K562 (cell line): ENCODE measurements around the gene PSMD8. TPM values are rescaled to one million over a fixed set of nuclear protein-coding genes. Genes with fewer than 3 reads are reported as not detected.

Experiments
- BACH1 ChIP-seq: fragments of 200-800 bp; sonication (Bioruptor generic); IDR thresholded peaks from 2 replicates; pipeline ENCODE4 v1.6.1; 2016; ENCODE audit warnings: missing genetic modification characterization, missing compliant biosample characterization
- CTBP1 ChIP-seq: fragments of 450-650 bp; IDR thresholded peaks from 2 replicates; pipeline ENCODE4 v1.6.1; 2016; ENCODE audit warnings: borderline replicate concordance
- CXXC5 ChIP-seq: fragments of 250-450 bp; sonication (Bioruptor Pico); IDR thresholded peaks from 2 replicates; pipeline ENCODE4 v1.8.0; 2022; ENCODE audit warnings: inconsistent platforms, mild to moderate bottlenecking, moderate library complexity
- E2F5 ChIP-seq: sonication (generic); formaldehyde crosslinking; IDR thresholded peaks from 2 replicates; pipeline ENCODE4 v1.8.0; 2022; ENCODE audit warnings: mild to moderate bottlenecking, missing genetic modification reagents
- EP400 ChIP-seq: fragments of 450-650 bp; IDR thresholded peaks from 2 replicates; pipeline ENCODE4 v1.6.1; 2017; ENCODE audit warnings: antibody characterized with exemption, mild to moderate bottlenecking, moderate library complexity
- GTF3C2 ChIP-seq: IDR thresholded peaks from 3 replicates; pipeline ENCODE4 v1.6.1; 2011; ENCODE audit warnings: borderline replicate concordance, mild to moderate bottlenecking, moderate library complexity; ENCODE audit not compliant: insufficient read length; ENCODE audit errors: extremely low read depth
- HIVEP1 ChIP-seq: fragments of 250-450 bp; sonication (Bioruptor Pico); IDR thresholded peaks from 2 replicates; pipeline ENCODE4 v1.4.0; 2020; ENCODE audit warnings: mild to moderate bottlenecking
- HNRNPH1 ChIP-seq: fragments of 200-400 bp; formaldehyde crosslinking; optimal IDR thresholded peaks from 2 replicates; pipeline ENCODE3; 2017; ENCODE audit warnings: low read depth, mild to moderate bottlenecking, low read length, moderate library complexity
- JUND ChIP-seq, 2 experiments: IDR thresholded peaks; 2 replicates in 1 of 2; 3 replicates in 1 of 2; pipeline ENCODE4 v1.6.1; 2011; ENCODE audit warnings: borderline replicate concordance in 2 of 2, low read depth in 2 of 2, low read length in 2 of 2, improper control_type of control experiment in 1 of 2, missing biosample characterization in 1 of 2, missing genetic modification characterization in 1 of 2, missing genetic modification reagents in 1 of 2
- MAZ ChIP-seq, 2 experiments: fragments of 450-650 bp in 1 of 2; sonication (generic) in 1 of 2; formaldehyde crosslinking; IDR thresholded peaks in 1 of 2; conservative IDR thresholded peaks in 1 of 2; 2 replicates each; pipeline versions ENCODE4 v1.4.0 to v1.5.0; 2020; ENCODE audit warnings: mild to moderate bottlenecking in 1 of 2, missing genetic modification reagents in 1 of 2
- MBD1 ChIP-seq: fragments of 250-450 bp; sonication (Bioruptor Pico); IDR thresholded peaks from 2 replicates; pipeline ENCODE4 v1.8.0; 2022; ENCODE audit warnings: inconsistent platforms
- MCM2 ChIP-seq: fragments of 450-650 bp; IDR thresholded peaks from 2 replicates; pipeline ENCODE4 v1.6.1; 2017; ENCODE audit warnings: low read depth, mild to moderate bottlenecking
- NCOR1 ChIP-seq: fragments of 450-650 bp; IDR thresholded peaks from 2 replicates; pipeline ENCODE4 v1.6.1; 2016; ENCODE audit warnings: mild to moderate bottlenecking, moderate library complexity
- NRF1 ChIP-seq, 2 experiments: fragments of 450-650 bp; IDR thresholded peaks in 1 of 2; conservative IDR thresholded peaks in 1 of 2; 2 replicates each; pipeline ENCODE4 v1.6.1; 2014; ENCODE audit warnings: mild to moderate bottlenecking in 2 of 2
- PCBP2 ChIP-seq: fragments of 200-400 bp; formaldehyde crosslinking; IDR thresholded peaks from 2 replicates; pipeline ENCODE4 v1.6.1; 2018; ENCODE audit warnings: low read length, low read depth, mild to moderate bottlenecking, moderate library complexity; ENCODE audit not compliant: poor library complexity, severe bottlenecking
- SAFB2 ChIP-seq: fragments of 200-400 bp; formaldehyde crosslinking; IDR thresholded peaks from 2 replicates; pipeline ENCODE4 v1.6.1; 2018; ENCODE audit warnings: borderline replicate concordance, low read length, low read depth, moderate library complexity; ENCODE audit not compliant: severe bottlenecking
- SMAD4 ChIP-seq: fragments of 250-450 bp; sonication (Bioruptor Pico); conservative IDR thresholded peaks from 2 replicates; pipeline ENCODE4 v1.8.0; 2021; ENCODE audit warnings: inconsistent platforms, mild to moderate bottlenecking, moderate library complexity
- SMARCA5 ChIP-seq: fragments of 450-650 bp; IDR thresholded peaks from 2 replicates; pipeline ENCODE4 v1.6.1; 2016
- ZNF24 ChIP-seq: fragments of 450-650 bp; IDR thresholded peaks from 2 replicates; pipeline ENCODE4 v1.6.1; 2016
- ZNF583 ChIP-seq: fragments of 250-450 bp; sonication (Bioruptor Pico); IDR thresholded peaks from 2 replicates; pipeline ENCODE4 v1.4.0; 2020
- polyA plus RNA-seq, 8 experiments: library from polyadenylated mRNA; depleted of rRNA in 4 of 8; stranded (reverse) in 5 of 8; unstranded in 3 of 8; fragments of >200 nt; fragmentation: Nextera tagmentation in 2 of 8; fragmentation: Illumina TruSeq in 1 of 8; extraction: Ambion mirVana in 2 of 8; extraction: Trizol in 1 of 8; gene quantifications; 2 replicates each; pipeline versions ENCODE4 v1.2.1 to v1.2.3, GENCODE V29; 2011 to 2014; ENCODE audit warnings: inconsistent platforms in 1 of 8, missing spikeins in 1 of 8
- total RNA-seq, 7 experiments: library from RNA; depleted of rRNA in 6 of 7; stranded (reverse); fragments of >200 nt in 6 of 7; fragmentation: Illumina TruSeq in 2 of 7; extraction: Trizol in 2 of 7; gene quantifications; 2 replicates each; pipeline versions ENCODE4 v1.2.1 to v1.2.3, GENCODE V29; 2011 to 2021; ENCODE audit warnings: low replicate concordance in 1 of 7

Gene PSMD8
- total and polyA plus RNA-seq, 9 of the 15 experiments (the other 6 are each of a cell fraction or from before 2014, with no cell fraction given) = 130 to 583 (median 315) TPM

- no peak for TF ChIP-seq MBD1 (CRISPR knock-in tag)
- peak; percentile 76 for TF ChIP-seq CTBP1
- peak; percentile 74; the same call in 1 of the 2 replicates for TF ChIP-seq SMARCA5
- TF ChIP-seq MAZ (CRISPR knock-in tag; conservative IDR thresholded peaks at IDR 0.05 in 1 of 2, IDR thresholded peaks at IDR 0.05 in 1 of 2) = peak in 1 of 2 experiments; percentile 15; a peak in 2 of 4 replicates
- TF ChIP-seq GTF3C2 = no peak
- no peak for TF ChIP-seq NCOR1
- TF ChIP-seq HNRNPH1 = no peak
- 0 out of 2 replicates have a peak, but pooled peaks have one; percentile 40 for TF ChIP-seq ZNF24
- TF ChIP-seq CXXC5 (CRISPR knock-in tag) = peak; percentile 42
- TF ChIP-seq JUND (IDR thresholded peaks at IDR 0.05; ENCODE audit: borderline replicate concordance, low read depth, low read length) = 0 out of 2 replicates have a peak, but pooled peaks have one; percentile 7
- no peak for TF ChIP-seq JUND (tag; IDR thresholded peaks at IDR 0.05; ENCODE audit: borderline replicate concordance, low read depth, low read length)
- TF ChIP-seq ZNF583 = no peak
- no peak for TF ChIP-seq HIVEP1 (CRISPR knock-in tag)
- TF ChIP-seq MCM2 = no peak
- no peak for TF ChIP-seq E2F5 (CRISPR knock-in tag)
- no peak for TF ChIP-seq EP400
- peak; percentile 25 to 36; a peak in 2 of 4 replicates for TF ChIP-seq NRF1 (conservative IDR thresholded peaks at IDR 0.05 in 1 of 2, IDR thresholded peaks at IDR 0.05 in 1 of 2)
- TF ChIP-seq PCBP2 = no peak
- no peak for TF ChIP-seq BACH1 (tag)
- TF ChIP-seq SMAD4 = 0 out of 2 replicates have a peak, but pooled peaks have one; percentile 24
- no peak for TF ChIP-seq SAFB2
Observed at GRCh38 chr19:38433268-38433733, 58.9 kb downstream of the PSMD8 start, which contains the start of gene RYR1 (continued).
